Colonic mucosa (tissue), 4 donors: Measurements from ENCODE around the gene TMEM170A. TPM values are rescaled to one million over a fixed set of nuclear protein-coding genes. Genes with fewer than 3 reads are reported as not detected.
"Not testable (repeated sequence)": the region's sequence is repeated elsewhere in the genome, so short reads cannot be mapped to it uniquely, and the experiment has no call there.

Experiments
- DNase-seq: peaks from one replicate; pipeline ENCODE4 v3.0.0-alpha.2; 2020
- H3K27ac ChIP-seq: fragments of 200-600 bp; one replicate; pipeline ENCODE4 v1.8.0; 2021
- H3K27me3 ChIP-seq: fragments of 200-600 bp; one replicate; pipeline ENCODE4 v1.8.0; 2021
- H3K36me3 ChIP-seq: fragments of 200-600 bp; one replicate; pipeline ENCODE4 v1.8.0; 2021
- H3K4me1 ChIP-seq: fragments of 200-600 bp; one replicate; pipeline ENCODE4 v1.8.0; 2021; ENCODE audit warnings: mild to moderate bottlenecking
- H3K4me3 ChIP-seq: fragments of 200-600 bp; one replicate; pipeline ENCODE4 v1.8.0; 2021
- H3K9ac ChIP-seq, 2 donors: one replicate each; pipeline ENCODE4 v1.7.0; 2013; ENCODE audit warnings: control low read depth in 2 of 2, low read depth in 2 of 2, low read length in 2 of 2
- H3K9me3 ChIP-seq: fragments of 200-600 bp; one replicate; pipeline ENCODE4 v1.8.0; 2021
- CTCF ChIP-seq: fragments of 200-600 bp; IDR thresholded peaks from one replicate; pipeline ENCODE4 v1.8.0; 2022; ENCODE audit warnings: antibody characterized with exemption, mild to moderate bottlenecking
- intact Hi-C: fragments of 100-400 bp; cut with DNase I; formaldehyde crosslinking; loops from one replicate; pipeline ENCODE4 v1.14.1; 2022
- total RNA-seq, 2 donors: library from RNA; stranded (reverse); fragmentation: NEBNext Ultra II Directional in 1 of 2; extraction: Animal tissue kit (Norgen Biotek cat#: 25700) in 1 of 2; gene quantifications; one replicate each; pipeline ENCODE4 v1.2.1, GENCODE V29; 2021
- donor health status: healthy.
- donor health status: DM: no; HTN: no; CAD: no.
- donor health status: DM: no; HTN: no; CAD: no.

Gene TMEM170A
- 10 to 100 TPM; 39.7 to 50.9 TPM for total RNA-seq

GRCh38 chr16:75464122-75464918, at the start of gene TMEM170A:
TMEM170A (minus strand) TSS chr16:75464689; CDS start chr16:75464600, 89 bp downstream.
- H3K27me3 ChIP-seq = no peaks in the 10 kb centered on the region
- H3K9ac ChIP-seq = peak within 1 kb of the TSS; percentile 74 to 93
- TF ChIP-seq CTCF = peak; percentile 100
- H3K9me3 ChIP-seq = no peaks in the 10 kb centered on the region
- peak; percentile 100 for DNase-seq
- no peaks in the 10 kb centered on the region for H3K36me3 ChIP-seq
- H3K27ac ChIP-seq = peak within 1 kb of the TSS; percentile 97
- H3K4me3 ChIP-seq = peak within 1 kb of the TSS; percentile 90
- peaks cover 12% of the 10 kb centered on the region for H3K4me1 ChIP-seq
- intact Hi-C loops = loop anchor here (5.0 kb wide), 1 partner anchor 93 kb away; the partner anchor contains the start of gene TMEM231

GRCh38 chr16:75506574-75506973, 42.1 kb upstream of the TMEM170A start:
- Histone ChIP-seq H3K9ac (no peak overlapping the region), H3K27ac (peak overlapping the region; percentile 12), H3K4me3 (no peak overlapping the region), H3K4me1 (no peaks in the 10 kb centered on the region), H3K9me3 (no peaks in the 10 kb centered on the region), H3K27me3 (no peaks in the 10 kb centered on the region), H3K36me3 (no peaks in the 10 kb centered on the region)
- peak; percentile 42 for DNase-seq
- intact Hi-C loops = no loop called here
- no peak for TF ChIP-seq CTCF

- no peak overlapping the region for H3K4me3 ChIP-seq
- no peaks in the 10 kb centered on the region for H3K27me3 ChIP-seq
- H3K4me1 ChIP-seq = no peaks in the 10 kb centered on the region
- TF ChIP-seq CTCF = no peak
- H3K36me3 ChIP-seq = no peaks in the 10 kb centered on the region
- H3K9me3 ChIP-seq = no peaks in the 10 kb centered on the region
- no peak for DNase-seq
- H3K27ac ChIP-seq = peak overlapping the region; percentile 12
- intact Hi-C loops = no loop called here
- H3K9ac ChIP-seq = no peak overlapping the region
Measured at GRCh38 chr16:75506107-75506506, 41.6 kb upstream of the TMEM170A start.

GRCh38 chr16:75503801-75504200, 39.3 kb upstream of the TMEM170A start:
- Histone ChIP-seq H3K4me1 (no peaks in the 10 kb centered on the region), H3K9me3 (no peaks in the 10 kb centered on the region), H3K27me3 (no peaks in the 10 kb centered on the region), H3K36me3 (no peaks in the 10 kb centered on the region), H3K4me3 (no peak overlapping the region), H3K27ac (no peak overlapping the region), H3K9ac (no peak overlapping the region)
- intact Hi-C loops = no loop called here
- TF ChIP-seq CTCF = no peak
- DNase-seq = no peak

- Histone ChIP-seq H3K9me3 (no peaks in the 10 kb centered on the region), H3K36me3 (no peaks in the 10 kb centered on the region), H3K4me3 (no peak overlapping the region), H3K9ac (no peak overlapping the region), H3K27ac (no peak overlapping the region), H3K27me3 (no peaks in the 10 kb centered on the region), H3K4me1 (no peaks in the 10 kb centered on the region)
- no peak for DNase-seq
- intact Hi-C loops = no loop called here
- no peak for TF ChIP-seq CTCF
Measured at GRCh38 chr16:75502916-75503605, 38.6 kb upstream of the TMEM170A start.

GRCh38 chr16:75501820-75502219, 37.3 kb upstream of the TMEM170A start:
- DNase-seq, H3K27ac ChIP-seq, H3K36me3 ChIP-seq, H3K4me1 ChIP-seq, H3K4me3 ChIP-seq, intact Hi-C loops, H3K9me3 ChIP-seq, H3K9ac ChIP-seq, H3K27me3 ChIP-seq: not testable (repeated sequence)
